K562 (cell line): Measurements from ENCODE around the gene CYBRD1. TPM values are rescaled to one million over a fixed set of nuclear protein-coding genes. Genes with fewer than 3 reads are reported as not detected.

Experiments used
- ATAC-seq: fragments of 200-7000 bp; cut with Tn5 transposase; 3 replicates; pipeline ENCODE4 v1.9.1; 2020; ENCODE audit warnings: moderate library complexity
- BruUV-seq: library from RNA; stranded (reverse); fragments of 400-500 nt; replicated peaks from 2 replicates; lab custom pipeline; 2021; lab: Mats Ljungman, UMichigan
- CTCF ChIA-PET: fragments of 300-600 bp; formaldehyde crosslinking; extraction: SDS; loops from one replicate; lab custom pipeline; 2021; ENCODE audit warnings: low intra/inter-chr PET ratio; lab: Yijun Ruan, JAX
- POLR2A ChIA-PET: fragments of 300-600, 350-650 bp; sonication (Branson Sonifier 250); formaldehyde crosslinking; extraction: SDS; loops from one replicate; lab custom pipeline; 2021; ENCODE audit warnings: antibody characterized with exemption, inconsistent platforms; lab: Yijun Ruan, JAX
- DNase-seq, 4 experiments: peaks; one replicate each; pipeline versions ENCODE4 v3.0.0 to v3.0.0-alpha.2; 2011 to 2018; ENCODE audit warnings: low spot score in 3 of 4, mixed read lengths in 3 of 4; ENCODE audit errors: extremely low read depth in 1 of 4
- FAIRE-seq: peaks from 2 replicates; lab custom pipeline; 2011; peaks lifted over from hg19 to GRCh38; lab: Jason Lieb, UNC
- H2AFZ ChIP-seq: 2 replicates; pipeline ENCODE4 v1.6.0; 2011; ENCODE audit warnings: low read depth, low read length, control low read depth, inconsistent platforms
- H3K27ac ChIP-seq: fragments of 200-600 bp; 3 replicates; pipeline ENCODE4 v1.8.0; 2011; ENCODE audit warnings: low read depth, mild to moderate bottlenecking, control low read depth, inconsistent platforms, low read length, moderate library complexity, mixed read lengths; ENCODE audit errors: extremely low read depth
- H3K27me3 ChIP-seq, 2 experiments: fragments of 300-600 bp in 1 of 2; 2 replicates in 1 of 2; 3 replicates in 1 of 2; pipeline versions ENCODE4 v1.6.0 to v1.8.0; 2011; ENCODE audit warnings: inconsistent platforms in 2 of 2, low read length in 2 of 2, mild to moderate bottlenecking in 1 of 2, mixed read lengths in 1 of 2, moderate library complexity in 1 of 2; ENCODE audit not compliant: control insufficient read depth in 2 of 2, insufficient read depth in 2 of 2
- H3K36me3 ChIP-seq: fragments of 300-600 bp; 3 replicates; pipeline ENCODE4 v1.8.0; 2011; ENCODE audit warnings: mild to moderate bottlenecking, low read length, inconsistent platforms; ENCODE audit not compliant: control insufficient read depth, insufficient read depth
- H3K4me1 ChIP-seq, 2 experiments: fragments of 200-600 bp in 1 of 2; replicated peaks in 1 of 2; 2 replicates in 1 of 2; 3 replicates in 1 of 2; pipeline versions ENCODE4 v1.5.1 to v1.8.0; 2011; ENCODE audit warnings: inconsistent platforms in 2 of 2, low read length in 2 of 2, mild to moderate bottlenecking in 1 of 2, mixed read lengths in 1 of 2, moderate library complexity in 1 of 2; ENCODE audit not compliant: control insufficient read depth in 2 of 2, insufficient read depth in 2 of 2
- H3K4me2 ChIP-seq: 2 replicates; pipeline ENCODE4 v1.6.1; 2011; ENCODE audit warnings: low read length, control low read depth, inconsistent platforms, mixed read lengths; ENCODE audit not compliant: insufficient read depth
- H3K4me3 ChIP-seq: fragments of 200-600 bp; sonication (generic), shearing (Covaris generic); 2 replicates; pipeline ENCODE4 v1.5.1; 2016; ENCODE audit warnings: control low read depth, inconsistent platforms
- H3K79me2 ChIP-seq: fragments of 200-600 bp; 3 replicates; pipeline ENCODE4 v1.8.0; 2011; ENCODE audit warnings: low read length, inconsistent platforms; ENCODE audit not compliant: control insufficient read depth, insufficient read depth
- H3K9ac ChIP-seq, 2 experiments: 2 replicates each; pipeline versions ENCODE4 v1.6.0 to v1.6.1; 2011; ENCODE audit warnings: low read depth in 2 of 2, low read length in 2 of 2, control low read depth in 1 of 2, inconsistent platforms in 1 of 2, mild to moderate bottlenecking in 1 of 2, mixed read lengths in 1 of 2; ENCODE audit not compliant: insufficient read depth in 1 of 2
- H3K9me1 ChIP-seq: one replicate; pipeline ENCODE4 v1.6.0; 2011; ENCODE audit warnings: inconsistent platforms, mild to moderate bottlenecking, low read length, moderate library complexity; ENCODE audit not compliant: control insufficient read depth, insufficient read depth
- H3K9me3 ChIP-seq: replicated peaks from 2 replicates; pipeline ENCODE4 v1.5.1; 2011; ENCODE audit warnings: low read depth, low read length, inconsistent platforms; ENCODE audit not compliant: control insufficient read depth, insufficient read depth
- H4K20me1 ChIP-seq: replicated peaks from 2 replicates; pipeline ENCODE4 v1.6.1; 2011; ENCODE audit warnings: low read length, inconsistent platforms, mixed read lengths; ENCODE audit not compliant: control insufficient read depth, insufficient read depth
- BCLAF1 ChIP-seq, 2 experiments: fragments of 450-650 bp in 1 of 2; IDR thresholded peaks; 2 replicates each; pipeline ENCODE4 v1.6.1; 2011 to 2017; ENCODE audit warnings: low read depth in 2 of 2, antibody characterized with exemption in 1 of 2, borderline replicate concordance in 1 of 2, low read length in 1 of 2, mild to moderate bottlenecking in 1 of 2, mixed read lengths in 1 of 2; ENCODE audit not compliant: control insufficient read depth in 1 of 2
- BCOR ChIP-seq: fragments of 450-650 bp; IDR thresholded peaks from 2 replicates; pipeline ENCODE4 v1.6.1; 2016
- CC2D1A ChIP-seq: fragments of 450-650 bp; IDR thresholded peaks from 2 replicates; pipeline ENCODE4 v1.6.1; 2017; ENCODE audit warnings: mild to moderate bottlenecking
- DPF2 ChIP-seq: fragments of 450-650 bp; IDR thresholded peaks from 2 replicates; pipeline ENCODE4 v1.6.1; 2016
- FOXP4 ChIP-seq: sonication (generic); formaldehyde crosslinking; IDR thresholded peaks from 2 replicates; pipeline ENCODE4 v1.8.0; 2022; ENCODE audit warnings: mild to moderate bottlenecking, missing genetic modification reagents, borderline replicate concordance
- KLF13 ChIP-seq: fragments of 450-650 bp; IDR thresholded peaks from 2 replicates; pipeline ENCODE4 v1.6.1; 2016; ENCODE audit warnings: missing genetic modification characterization, low read depth, mild to moderate bottlenecking, missing compliant biosample characterization, moderate library complexity, borderline replicate concordance
- MYNN ChIP-seq, 2 experiments: sonication (generic); formaldehyde crosslinking in 1 of 2; IDR thresholded peaks; 2 replicates each; pipeline versions ENCODE4 v1.5.0 to v1.6.1; 2016 to 2020; ENCODE audit warnings: antibody characterized with exemption in 1 of 2, missing genetic modification reagents in 1 of 2
- NKRF ChIP-seq: fragments of 450-650 bp; IDR thresholded peaks from 2 replicates; pipeline ENCODE4 v1.6.1; 2016; ENCODE audit warnings: borderline replicate concordance
- NR3C1 ChIP-seq: sonication (generic); formaldehyde crosslinking; IDR thresholded peaks from 2 replicates; pipeline ENCODE4 v1.8.1; 2022; ENCODE audit warnings: missing genetic modification reagents
- PML ChIP-seq: IDR thresholded peaks from 2 replicates; pipeline ENCODE4 v1.6.1; 2012; ENCODE audit warnings: low read length, inconsistent platforms
- RAD51 ChIP-seq: fragments of 450-650 bp; IDR thresholded peaks from 2 replicates; pipeline ENCODE4 v1.7.1; 2016; ENCODE audit warnings: low read depth, mild to moderate bottlenecking, borderline replicate concordance
- TAF1 ChIP-seq: IDR thresholded peaks from 2 replicates; pipeline ENCODE4 v1.6.1; 2011; ENCODE audit warnings: mild to moderate bottlenecking, low read length, moderate library complexity; ENCODE audit not compliant: insufficient read depth, control insufficient read depth, severe bottlenecking; ENCODE audit errors: extremely low read depth
- THRAP3 ChIP-seq: fragments of 450-650 bp; IDR thresholded peaks from 2 replicates; pipeline ENCODE4 v1.6.1; 2016; ENCODE audit warnings: mild to moderate bottlenecking, inconsistent platforms, borderline replicate concordance
- ZNF224 ChIP-seq: sonication (generic); formaldehyde crosslinking; IDR thresholded peaks from 2 replicates; pipeline ENCODE4 v1.8.0; 2022; ENCODE audit warnings: mild to moderate bottlenecking, missing genetic modification reagents
- ZNF76 ChIP-seq: fragments of 250-450 bp; sonication (Bioruptor Pico); IDR thresholded peaks from 2 replicates; pipeline ENCODE4 v1.4.0; 2020; ENCODE audit warnings: mild to moderate bottlenecking, moderate library complexity, borderline replicate concordance
- WGBS: fragments of 100-300 bp; shearing (Covaris generic); methylation state at CpG from one replicate; pipeline ENCODE4 v1.1.6; 2016; ENCODE audit warnings: low coverage, mixed read lengths; ENCODE audit not compliant: insufficient coverage; ENCODE audit errors: missing lambda C conversion rate; 5-methylcytosine and 5-hydroxymethylcytosine counted together
- in situ Hi-C: fragments of 300-500 bp; cut with MboI; formaldehyde crosslinking; loops from 4 replicates; pipeline ENCODE4 v1.15.0; 2018; ENCODE audit warnings: inconsistent platforms, mixed read lengths
- intact Hi-C: fragments of 100-400 bp; cut with micrococcal nuclease; formaldehyde crosslinking; loops from 2 replicates; pipeline ENCODE4 v1.14.2; 2022
- polyA plus RNA-seq, 8 experiments: library from polyadenylated mRNA; depleted of rRNA in 4 of 8; stranded (reverse) in 5 of 8; unstranded in 3 of 8; fragments of >200 nt; fragmentation: Nextera tagmentation in 2 of 8; fragmentation: Illumina TruSeq in 1 of 8; extraction: Ambion mirVana in 2 of 8; extraction: Trizol in 1 of 8; gene quantifications; 2 replicates each; pipeline versions ENCODE4 v1.2.1 to v1.2.3, GENCODE V29; 2011 to 2014; ENCODE audit warnings: inconsistent platforms in 1 of 8, missing spikeins in 1 of 8
- total RNA-seq, 7 experiments: library from RNA; depleted of rRNA in 6 of 7; stranded (reverse); fragments of >200 nt in 6 of 7; fragmentation: Illumina TruSeq in 2 of 7; extraction: Trizol in 2 of 7; gene quantifications; 2 replicates each; pipeline versions ENCODE4 v1.2.1 to v1.2.3, GENCODE V29; 2011 to 2021; ENCODE audit warnings: low replicate concordance in 1 of 7

Gene CYBRD1
- total and polyA plus RNA-seq, 9 of the 15 experiments (the other 6 are each of a cell fraction or from before 2014, with no cell fraction given): 9.6 to 22.4 (median 15.6) TPM

GRCh38 chr2:171557363-171557762 lies 35.1 kb downstream of the CYBRD1 start:
- no peak overlapping the region for H3K4me2 ChIP-seq
- no peak overlapping the region for H3K4me3 ChIP-seq
- H3K9me1 ChIP-seq: no peaks in the 10 kb centered on the region
- ATAC-seq (no peak), DNase-seq (no peak), FAIRE-seq (no peak)
- intact Hi-C loops (no loop called here), in situ Hi-C loops (no loop called here)
- ChIA-PET POLR2A (no interaction called here), CTCF (no interaction called here)
- no peaks in the 10 kb centered on the region for H3K9me3 ChIP-seq
- WGBS: 61% methylated on average over 4 of the region's 4 CpGs
- H4K20me1 ChIP-seq: no peaks in the 10 kb centered on the region
- peaks cover 16% of the 10 kb centered on the region for H3K36me3 ChIP-seq
- no peaks in the 10 kb centered on the region for H3K27me3 ChIP-seq
- no peaks in the 10 kb centered on the region for H3K79me2 ChIP-seq
- H3K4me1 ChIP-seq: peaks cover 0 to 5% of the 10 kb centered on the region in 2 experiments; a peak in 2 of 5 replicates
- H2AFZ ChIP-seq: no peak overlapping the region
- no peak overlapping the region for H3K27ac ChIP-seq
- BruUV-seq: no TSS peak
- H3K9ac ChIP-seq: no peak overlapping the region
- TF ChIP-seq THRAP3 (no peak), BCLAF1 (IDR thresholded peaks at IDR 0.05; ENCODE audit: borderline replicate concordance in 1 of 2, control insufficient read depth in 1 of 2, low read depth in 2 of 2, low read length in 1 of 2) (no peak), FOXP4 (CRISPR knock-in tag) (no peak), PML (no peak), DPF2 (no peak), RAD51 (no peak), KLF13 (tag) (no peak), ZNF76 (no peak), BCOR (no peak), NKRF (no peak), ZNF224 (CRISPR knock-in tag) (no peak), MYNN (IDR thresholded peaks at IDR 0.05) (no peak), MYNN (CRISPR knock-in tag; IDR thresholded peaks at IDR 0.05) (no peak), CC2D1A (no peak), TAF1 (no peak), NR3C1 (no peak)
